SU-DHL-6 (cell line): ENCODE measurements around the gene OR7C2.
"Not testable (repeated sequence)": the region's sequence is repeated elsewhere in the genome, so short reads cannot be mapped to it uniquely, and the experiment has no call there.

Experiments
- CTCF ChIP-seq: fragments of 200-600 bp; sonication (generic); IDR thresholded peaks from one replicate; pipeline ENCODE4 v1.5.1; 2017; ENCODE audit warnings: antibody characterized with exemption, mild to moderate bottlenecking, low read length, moderate library complexity; ENCODE audit not compliant: insufficient read depth, poor library complexity, severe bottlenecking
- EZH2phosphoT487 ChIP-seq: fragments of 200-600 bp; sonication (generic), shearing (Covaris generic); conservative IDR thresholded peaks from 2 replicates; pipeline ENCODE4 v1.6.1; 2018; ENCODE audit warnings: mild to moderate bottlenecking, antibody characterized with exemption, low read length, moderate library complexity, mixed read lengths

- not testable (repeated sequence) for TF ChIP-seq CTCF, EZH2phosphoT487
Measured at GRCh38 chr19:14949413-14949812, 8.1 kb downstream of the OR7C2 start.
